HG02943 (cell line): ENCODE results near the gene PLD3.
"Not testable (repeated sequence)": the region's sequence is repeated elsewhere in the genome, so short reads cannot be mapped to it uniquely, and the experiment has no call there.

Experiments
- ATAC-seq: cut with Tn5 transposase; IDR thresholded peaks from one replicate; pipeline ENCODE4 v1.9.1; 2021; ENCODE audit warnings: mild to moderate bottlenecking, low read depth, moderate library complexity; ENCODE audit not compliant: unreplicated experiment

Gene PLD3

DNA sequence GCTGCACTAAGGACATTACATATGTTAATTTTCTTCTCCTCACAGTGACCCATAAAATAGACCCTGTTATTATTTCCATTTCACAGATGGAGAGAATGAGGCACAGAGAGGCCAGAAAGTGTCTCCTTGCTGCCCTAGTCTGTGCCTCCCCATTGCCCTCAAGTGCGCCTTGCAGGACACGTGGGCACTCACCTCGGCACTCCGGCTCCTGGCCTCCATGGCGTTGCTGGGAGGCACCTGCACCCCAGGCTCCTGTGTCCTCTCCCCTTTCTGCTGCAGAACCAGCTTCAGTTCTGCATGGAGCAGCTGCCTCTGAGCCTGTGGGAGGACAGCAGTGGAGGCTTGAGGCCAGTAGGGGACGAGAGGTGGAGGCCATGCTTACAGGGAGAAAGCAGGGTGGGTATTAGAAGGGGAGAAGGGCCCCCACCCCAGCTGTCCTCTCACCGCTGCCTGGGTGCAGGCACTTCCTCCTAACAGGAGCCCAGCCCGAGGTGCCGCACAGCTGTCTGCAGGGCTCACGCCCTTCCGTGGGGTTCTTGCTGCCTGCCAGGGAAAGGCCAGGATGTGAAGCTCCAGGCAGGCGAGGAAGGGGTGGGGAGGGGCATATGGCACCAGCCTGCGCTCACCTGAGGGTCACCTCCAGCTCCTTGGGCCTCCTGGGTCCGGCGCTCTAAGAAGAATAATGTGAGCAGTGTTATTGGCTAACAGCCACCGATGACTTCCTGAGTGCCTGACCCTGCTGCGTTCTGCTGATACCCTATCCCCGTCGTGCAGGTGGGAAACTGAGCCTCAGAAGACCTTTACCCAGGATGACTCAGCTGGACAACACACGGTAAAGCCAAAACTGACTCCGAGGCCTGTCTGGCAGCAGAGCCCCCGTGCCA lies 59.5 kb downstream of the PLD3 start:
- ATAC-seq, result no peak

DNA sequence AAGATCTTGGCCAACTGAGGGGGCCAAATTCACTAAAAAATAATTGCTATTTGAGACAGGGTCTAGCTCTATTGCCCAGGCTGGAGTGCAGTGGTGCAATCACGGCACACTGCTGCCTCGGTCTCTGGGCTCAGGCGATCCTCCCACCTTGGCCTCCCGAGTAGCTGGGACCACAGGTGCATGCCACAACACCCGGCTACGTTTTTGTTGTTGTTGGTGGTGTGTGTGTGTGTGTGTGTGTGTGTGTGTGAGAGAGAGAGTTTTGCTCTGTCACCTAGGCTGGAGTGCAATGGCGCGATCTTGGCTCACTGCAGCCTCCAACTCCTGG lies 60.1 kb downstream of the PLD3 start:
- ATAC-seq, result not testable (repeated sequence)

DNA sequence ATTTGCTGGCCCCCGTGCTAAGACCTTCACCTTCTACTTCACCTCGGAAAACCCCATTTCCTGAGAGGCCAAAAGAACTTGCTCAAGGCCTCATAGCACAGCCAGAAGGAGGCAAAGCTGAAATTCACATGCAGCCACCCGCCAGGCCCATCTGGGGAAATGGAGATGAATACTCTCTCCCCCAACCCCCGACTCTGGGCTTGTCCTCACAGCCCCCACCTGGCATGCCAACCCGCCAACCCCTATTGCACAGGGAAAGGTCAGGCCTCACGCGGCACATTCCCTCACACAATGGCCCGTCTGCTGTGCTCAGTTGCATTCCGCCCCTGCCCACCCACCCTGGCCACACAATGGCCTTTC lies 61.5 kb downstream of the PLD3 start:
- no peak for ATAC-seq

DNA sequence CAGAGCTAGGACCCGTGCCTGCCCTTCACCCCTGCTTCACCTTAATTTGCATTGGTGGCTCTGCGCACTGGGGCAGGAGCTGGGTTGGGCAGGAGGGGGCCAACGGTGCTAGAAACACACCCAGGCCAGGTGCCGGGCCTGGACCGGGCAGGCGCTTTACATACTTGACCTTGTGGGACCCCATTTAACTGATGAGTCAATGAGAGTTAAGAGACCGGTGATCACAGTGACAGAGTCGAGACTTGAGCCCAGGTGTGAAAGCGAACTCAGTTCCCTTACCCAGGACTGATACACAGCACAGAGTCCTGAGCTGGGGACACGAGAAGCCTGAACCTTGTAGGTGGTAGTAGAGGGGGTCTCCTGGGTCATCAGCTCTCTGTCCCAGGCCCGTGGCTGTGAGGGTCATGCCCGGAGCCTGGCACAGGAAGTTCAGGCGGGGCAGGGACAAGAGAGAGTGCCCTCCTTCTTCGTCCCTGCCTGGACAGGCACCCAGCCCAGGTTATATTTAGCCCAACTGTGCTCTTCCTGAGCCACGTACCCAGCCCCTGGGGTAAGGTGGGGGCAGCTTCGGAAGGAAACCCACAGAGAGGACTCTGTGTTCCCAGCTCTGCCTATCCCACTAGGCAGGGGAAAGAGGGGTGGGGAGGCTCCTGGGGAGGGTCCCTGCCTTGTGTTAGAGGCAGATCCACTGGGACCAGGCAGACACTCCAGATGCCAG lies 62.8 kb downstream of the PLD3 start:
- ATAC-seq, result no peak

DNA sequence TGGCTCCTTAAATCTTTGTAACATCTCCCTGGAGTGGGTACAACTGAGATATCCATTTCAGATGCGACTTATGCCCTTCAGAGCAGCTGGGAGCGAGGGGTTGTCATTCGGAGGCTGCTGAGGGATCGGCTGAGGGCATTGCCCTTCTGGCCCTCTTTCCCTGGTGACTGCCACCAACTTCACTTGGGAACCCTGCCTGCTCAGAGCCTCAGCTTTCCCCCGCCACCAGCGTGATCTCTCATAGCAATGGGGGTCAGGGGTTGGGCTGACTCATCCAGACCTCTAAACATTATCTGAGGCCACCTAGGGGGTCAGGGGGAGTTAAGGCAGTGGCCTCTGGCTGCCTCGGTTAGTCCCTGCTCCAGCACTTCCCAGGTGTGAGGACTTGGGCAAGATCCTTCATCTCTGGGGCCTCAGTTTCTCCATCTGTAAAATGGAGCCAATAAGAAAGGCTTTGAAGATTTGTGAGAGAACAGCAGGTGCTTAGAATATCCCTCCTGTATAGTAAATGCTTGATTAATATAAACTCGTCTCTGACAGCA lies 63.5 kb downstream of the PLD3 start:
- no peak for ATAC-seq

DNA sequence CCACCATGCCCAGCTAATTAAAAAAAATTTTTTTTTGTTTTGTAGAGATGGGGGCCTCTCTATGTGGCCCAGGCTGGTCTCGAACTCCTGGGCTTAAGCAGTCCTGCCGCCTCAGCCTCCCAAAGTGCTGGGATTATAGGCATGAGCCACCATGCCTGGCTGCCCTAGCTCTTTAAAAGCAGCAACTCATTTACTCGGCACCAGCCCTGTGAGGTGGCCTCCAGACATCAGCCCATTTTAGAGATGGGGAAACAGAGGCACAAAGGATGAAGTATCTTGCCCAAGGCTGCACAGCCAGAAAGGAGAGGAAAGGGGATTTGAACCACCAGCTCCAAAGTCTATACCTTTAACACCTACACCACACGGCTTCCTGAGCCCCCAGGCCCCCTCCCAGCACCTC lies 64.4 kb downstream of the PLD3 start:
- no peak for ATAC-seq

DNA sequence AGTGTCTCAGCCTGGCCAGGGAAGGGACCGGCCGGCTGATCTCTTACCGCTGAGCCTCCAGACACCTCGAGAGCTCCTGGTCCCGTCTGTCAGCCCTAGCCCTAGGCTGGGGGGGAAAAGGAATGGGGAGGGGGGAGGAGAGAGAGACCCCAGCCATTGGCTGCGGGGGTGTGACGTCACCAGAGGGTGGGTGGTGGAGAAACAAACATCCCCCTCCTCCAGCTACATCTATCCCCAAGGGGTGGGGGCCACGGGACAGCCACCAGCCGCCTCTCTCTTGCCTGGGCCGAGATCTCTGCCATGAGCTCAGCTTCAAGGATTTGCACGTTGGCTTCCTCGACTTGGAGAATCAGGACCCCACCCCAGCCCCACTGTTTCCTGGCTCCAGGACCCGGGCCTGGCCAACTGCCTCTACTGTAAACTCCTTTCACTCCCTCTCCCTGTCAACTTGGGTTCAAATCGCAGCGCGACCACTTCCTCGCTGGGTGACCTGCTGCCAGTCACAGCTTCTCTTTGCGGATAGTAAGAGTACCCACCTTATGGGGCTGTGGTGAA lies 64.9 kb downstream of the PLD3 start, which contains the start of gene PRX:
Gene PRX, minus strand, starts transcription at position 88 of the 555 bp plus-strand sequence. CDS start 5,446 bp downstream, outside the sequence.
- ATAC-seq, result no peak

DNA sequence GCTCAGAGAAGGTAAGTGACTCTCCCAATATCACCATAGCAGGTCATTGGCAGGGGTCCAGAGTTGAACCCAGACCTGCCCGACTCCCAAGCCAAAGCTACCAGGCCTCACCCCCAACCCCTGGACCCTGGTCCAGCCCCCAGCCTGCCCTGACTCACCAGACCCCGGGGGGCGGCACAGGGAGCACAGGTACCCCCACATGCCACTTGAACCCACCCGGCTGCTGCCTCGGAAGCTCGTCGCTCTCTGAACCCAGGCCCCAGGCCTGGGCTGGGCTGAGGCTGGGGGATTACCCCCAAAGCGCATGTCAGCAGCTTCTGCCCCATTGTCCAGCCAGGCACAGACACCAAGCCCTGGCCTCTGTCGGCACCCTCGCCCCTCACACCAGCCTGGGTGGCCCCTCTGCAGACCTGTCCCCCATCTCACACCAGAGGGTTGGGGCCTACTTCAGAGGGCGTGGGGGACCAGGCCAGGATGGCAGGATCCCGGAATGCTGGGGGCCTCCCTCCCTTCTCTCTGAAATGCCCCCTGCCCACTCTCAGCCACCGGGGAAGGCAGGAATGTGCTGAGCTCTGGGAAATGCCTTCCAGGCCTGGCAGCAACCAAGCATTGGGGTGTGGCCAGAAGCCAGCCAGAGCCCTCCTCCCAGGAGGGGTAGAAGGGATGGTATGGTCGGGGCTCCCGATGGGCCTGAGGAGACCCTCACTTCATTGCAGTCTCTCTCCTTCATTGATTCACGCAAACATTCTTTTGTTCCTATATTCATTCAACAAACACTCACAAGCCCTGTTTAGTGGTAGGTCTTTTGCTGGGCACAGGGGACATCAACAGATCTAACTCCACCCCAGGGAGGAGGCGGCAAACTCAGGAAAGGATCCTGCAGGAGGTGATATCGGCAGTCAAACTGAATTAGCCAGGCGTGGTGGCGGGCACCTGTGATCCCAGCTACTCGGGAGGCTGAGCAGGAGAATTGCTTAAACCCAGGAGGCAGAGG lies 66.3 kb downstream of the PLD3 start:
- no peak for ATAC-seq

DNA sequence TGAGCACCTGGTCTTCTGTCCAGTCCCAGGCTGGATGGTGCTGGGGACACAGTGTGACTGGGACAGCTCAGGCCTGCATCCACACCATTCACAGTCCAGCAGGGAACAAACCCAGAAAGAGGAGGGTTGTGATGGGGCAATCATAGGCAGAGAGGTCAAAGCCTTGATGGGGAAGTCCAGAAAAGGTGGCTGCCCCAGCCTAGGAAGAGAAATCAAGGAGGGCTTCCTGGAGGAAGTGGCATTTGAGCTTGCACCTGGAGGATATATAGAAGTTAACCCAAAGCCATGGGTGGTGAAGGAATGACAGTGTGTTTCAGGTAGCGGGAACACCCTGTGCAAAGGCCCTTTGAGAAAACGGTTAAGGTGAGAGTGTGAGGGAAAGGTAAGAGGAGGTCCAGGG lies 67.3 kb downstream of the PLD3 start:
- ATAC-seq, result no peak

DNA sequence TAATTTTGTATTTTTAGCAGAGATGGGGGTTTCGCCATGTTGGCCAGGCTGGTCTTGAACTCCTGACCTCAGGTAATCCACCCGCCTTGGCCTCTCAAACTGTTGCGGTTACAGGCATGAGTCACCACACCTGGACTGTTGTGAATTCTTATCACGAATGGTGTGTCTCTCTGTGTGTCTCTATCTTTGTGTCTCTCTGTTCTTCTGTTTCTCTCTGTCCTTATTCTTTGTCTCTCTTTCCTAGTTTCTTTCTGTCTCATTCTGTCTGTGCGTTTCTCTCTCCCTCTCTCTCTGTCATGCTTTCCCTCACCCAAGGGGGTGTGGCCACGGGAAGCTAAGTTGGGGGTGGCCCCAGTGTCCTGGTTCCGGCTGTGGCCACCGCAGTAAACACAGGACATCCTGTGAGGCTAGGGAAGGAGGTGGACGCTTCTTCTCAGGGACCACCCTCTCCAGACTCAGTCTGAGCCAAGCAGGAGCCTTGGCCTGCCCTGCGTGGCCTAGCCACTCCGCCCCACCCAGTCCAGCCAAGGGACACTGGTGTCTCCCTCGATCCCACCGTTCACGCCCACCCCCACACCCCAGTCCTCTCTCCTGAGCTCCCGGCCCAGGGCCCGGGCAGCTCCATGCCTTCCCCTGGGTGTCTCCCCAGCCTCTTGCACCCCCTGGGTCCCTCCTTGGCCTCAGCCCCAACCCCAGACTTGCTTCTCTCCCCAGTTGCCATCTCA lies 68.6 kb downstream of the PLD3 start:
- ATAC-seq, result no peak

DNA sequence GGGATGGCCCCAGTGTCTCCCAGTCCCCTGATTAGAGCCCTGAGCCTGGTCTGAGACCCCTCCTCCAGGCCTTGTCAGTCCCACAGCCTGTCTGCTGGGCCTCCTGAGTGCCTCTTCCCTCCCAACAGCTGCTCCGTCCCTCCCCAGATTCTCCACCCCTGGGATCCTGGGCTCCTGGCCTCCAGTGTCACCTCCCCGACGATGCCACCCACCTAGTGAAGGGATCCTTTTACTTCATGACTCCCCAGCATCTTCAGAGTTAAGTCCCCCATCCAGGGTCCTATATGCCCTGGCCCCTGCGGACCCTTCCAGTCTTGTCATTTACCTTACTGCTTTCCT lies 69.1 kb downstream of the PLD3 start:
- ATAC-seq, result no peak

DNA sequence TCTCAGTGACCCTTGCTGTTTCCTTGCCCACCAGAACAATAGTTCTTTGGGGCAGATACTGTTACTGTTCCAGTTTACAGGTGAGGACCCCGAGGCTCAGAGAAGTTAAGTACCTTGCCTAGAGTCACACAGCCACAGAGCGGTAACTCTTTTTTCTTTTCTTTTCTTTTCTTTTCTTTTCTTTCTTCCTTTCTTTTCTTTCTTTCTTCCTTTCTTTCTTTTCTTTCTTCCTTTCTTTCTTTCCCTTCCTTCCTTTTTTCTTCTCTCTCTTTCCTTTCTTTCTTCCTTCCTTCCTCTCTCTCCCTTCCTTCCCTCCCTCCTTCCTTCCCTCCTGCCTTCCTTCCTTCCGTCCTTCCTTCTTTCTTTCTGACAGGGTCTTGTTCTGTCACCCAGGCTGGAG lies 69.5 kb downstream of the PLD3 start:
- ATAC-seq, result no peak

DNA sequence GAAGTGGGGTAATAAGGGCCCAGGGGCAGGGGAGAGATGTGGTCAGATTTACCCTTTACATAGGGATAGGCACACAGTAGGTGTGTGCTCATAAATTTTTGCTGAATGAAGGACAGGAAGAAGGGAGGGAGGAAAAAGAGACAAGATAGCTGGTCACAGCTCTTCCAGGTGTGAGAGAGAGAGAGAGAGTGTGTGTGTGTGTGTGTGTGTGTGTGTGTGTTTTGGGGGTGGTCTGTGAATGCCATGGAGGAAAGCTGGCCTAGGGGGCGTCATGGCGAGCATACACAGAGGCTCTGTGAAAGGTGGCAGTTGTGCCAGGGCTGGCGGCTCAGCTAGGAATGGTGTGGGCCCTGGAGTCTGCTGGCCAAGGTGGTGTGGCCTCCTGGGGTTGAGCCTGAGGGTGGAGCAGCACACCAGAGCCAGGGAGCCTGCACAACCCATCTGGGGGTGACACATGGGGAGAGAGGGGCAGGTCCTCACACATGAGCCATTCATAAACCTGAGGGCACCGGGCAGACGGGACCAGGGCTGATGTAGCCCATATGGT lies 70.6 kb downstream of the PLD3 start:
- no peak for ATAC-seq

DNA sequence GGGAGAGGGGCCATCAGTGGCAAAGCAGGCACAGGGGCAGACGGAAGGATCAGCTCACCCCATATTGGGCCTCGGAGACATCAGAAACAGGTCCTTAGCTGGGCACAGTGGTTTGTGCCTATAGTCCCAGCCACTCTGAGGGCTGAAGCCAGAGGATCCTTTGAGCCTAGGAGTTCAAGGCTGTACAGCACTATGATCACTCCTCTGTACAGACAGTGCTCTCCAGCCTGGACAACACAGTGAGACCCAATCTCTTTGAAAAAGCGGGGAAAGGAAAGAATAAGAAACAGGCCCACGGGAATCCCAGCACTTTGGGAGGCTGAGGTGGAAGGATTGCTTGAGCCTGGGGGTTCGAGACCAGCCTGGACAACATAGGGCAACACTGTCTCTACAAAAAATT lies 71.3 kb downstream of the PLD3 start:
- ATAC-seq, result no peak

DNA sequence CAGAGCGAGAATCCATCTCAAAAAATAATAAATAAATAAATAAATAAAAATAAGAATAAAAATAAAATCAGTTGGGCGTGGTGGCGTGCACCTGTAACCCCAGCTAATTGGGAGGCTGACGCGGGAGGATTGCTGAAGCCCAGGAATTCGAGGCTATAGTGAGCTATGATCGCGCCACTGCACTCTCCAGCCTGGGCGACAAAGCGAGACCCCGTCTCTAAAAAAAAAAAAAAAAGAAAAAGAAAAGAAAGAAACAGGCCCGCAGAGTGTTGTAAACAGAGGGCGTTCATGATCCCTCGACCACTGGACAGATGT lies 71.9 kb downstream of the PLD3 start:
- no peak for ATAC-seq

DNA sequence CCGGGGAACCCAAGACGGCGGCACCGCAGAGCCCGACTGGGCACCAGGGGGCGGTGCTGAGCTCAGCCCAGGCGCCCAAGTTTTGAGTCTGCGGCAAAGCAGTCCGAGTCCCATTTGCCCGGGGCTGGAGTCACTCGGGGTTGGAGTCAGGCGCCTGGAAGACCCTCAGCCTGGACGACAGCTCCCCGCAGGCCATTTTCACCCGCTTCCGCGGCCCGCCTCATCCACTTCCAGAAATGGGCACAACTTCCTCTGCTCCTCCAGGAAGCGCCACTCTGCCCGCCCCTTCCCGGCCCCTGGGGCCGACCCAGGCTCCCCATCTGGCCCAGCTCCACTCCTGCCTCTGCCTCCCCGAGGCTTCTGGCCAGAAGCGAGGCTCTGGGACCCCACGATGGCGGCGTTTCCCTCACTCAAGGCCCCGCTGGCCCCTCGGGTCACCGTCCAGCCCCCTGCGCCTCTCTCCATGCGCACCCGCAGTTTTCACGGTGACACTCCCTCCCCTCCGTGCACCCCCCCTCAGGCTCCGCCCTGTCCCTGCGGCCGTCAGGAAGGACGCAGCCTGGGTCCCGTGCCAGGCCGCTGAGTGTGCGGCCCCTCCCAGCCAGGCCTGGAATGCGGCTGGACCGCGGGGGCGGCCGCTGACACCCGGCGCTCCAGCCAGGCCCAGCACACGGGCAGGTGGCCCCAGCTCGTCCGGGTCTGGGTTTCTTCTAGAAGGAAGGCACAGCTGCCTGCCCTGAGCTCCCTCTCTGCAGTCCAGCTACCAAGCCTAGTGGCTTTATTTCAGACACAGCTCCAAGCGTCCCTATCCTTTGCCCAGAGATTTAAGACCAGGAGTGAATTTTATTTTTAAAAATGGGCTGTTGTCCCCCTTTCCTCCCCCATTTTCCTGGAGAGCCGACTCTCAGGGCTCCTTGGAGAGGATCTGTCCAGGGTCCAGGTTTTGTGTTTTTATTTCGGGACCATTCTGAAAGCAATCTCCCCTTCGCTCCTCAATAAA lies 72.6 kb downstream of the PLD3 start:
- no peak for ATAC-seq

DNA sequence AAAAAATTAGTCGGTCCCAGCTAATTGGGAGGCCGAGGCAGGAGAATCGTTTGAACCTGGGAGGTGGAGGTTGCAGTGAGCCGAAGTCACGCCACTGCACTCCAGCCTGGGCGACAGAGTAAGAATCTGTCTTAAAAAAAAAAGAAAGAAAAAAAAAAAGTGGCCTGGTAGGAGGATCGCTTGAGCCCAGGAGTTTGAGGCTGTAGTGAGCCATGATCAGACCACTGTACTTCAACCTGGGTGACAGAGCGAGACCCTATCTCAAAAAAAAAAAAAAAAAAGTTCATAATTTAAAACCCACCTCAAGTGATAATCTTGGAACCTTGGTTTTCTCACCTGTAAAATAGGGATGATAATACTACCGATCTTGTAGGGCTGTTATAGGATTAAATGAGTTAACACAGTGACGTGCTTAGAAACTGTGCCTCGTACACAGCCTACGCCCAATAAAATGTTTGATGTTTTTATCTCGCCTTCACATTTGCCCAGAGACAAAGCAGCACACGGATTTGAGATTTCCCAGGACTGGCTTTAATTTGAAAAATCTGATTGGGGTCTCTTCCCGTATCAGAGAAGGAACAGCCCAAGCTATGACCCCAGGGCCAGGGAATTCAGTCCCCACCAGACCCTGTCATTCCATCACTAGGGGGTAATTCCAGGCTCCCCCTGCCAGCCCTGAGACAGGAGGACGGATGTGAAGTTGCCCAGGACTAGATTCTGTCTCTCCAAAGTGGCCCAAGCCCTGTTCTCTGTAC lies 73.7 kb downstream of the PLD3 start:
- ATAC-seq, result no peak
